Memory B cell (primary cell): ENCODE measurements around the gene GNG7.

Source experiments
- ATAC-seq: fragments of 150-1000 bp; cut with Tn5 transposase; 2 replicates; pipeline ENCODE4 v1.10.0; 2021; ENCODE audit warnings: low read depth, mild to moderate bottlenecking, moderate library complexity
- DNase-seq, 2 donors: peaks; one replicate each; pipeline ENCODE4 v3.0.0; 2022; ENCODE audit warnings: low spot score in 2 of 2
- H3K27ac Mint-ChIP-seq: one replicate; pipeline ENCODE4 v1.8.0; 2022; ENCODE audit warnings: mild to moderate bottlenecking, moderate library complexity, mixed read lengths
- H3K27me3 Mint-ChIP-seq: one replicate; pipeline ENCODE4 v1.8.0; 2022; ENCODE audit warnings: mixed read lengths
- H3K36me3 Mint-ChIP-seq: one replicate; pipeline ENCODE4 v1.8.0; 2022; ENCODE audit warnings: mild to moderate bottlenecking, mixed read lengths
- H3K4me1 Mint-ChIP-seq: one replicate; pipeline ENCODE4 v1.8.0; 2022; ENCODE audit warnings: mixed read lengths
- H3K4me3 Mint-ChIP-seq: one replicate; pipeline ENCODE4 v1.8.0; 2022; ENCODE audit warnings: mild to moderate bottlenecking, moderate library complexity, mixed read lengths
- H3K9me3 Mint-ChIP-seq: one replicate; pipeline ENCODE4 v1.8.0; 2022; ENCODE audit warnings: mixed read lengths

GNG7 gene

GRCh38 chr19:2640563-2641331 is 61.7 kb downstream of the GNG7 start:
- H3K36me3 Mint-ChIP-seq: peaks cover 16% of the 10 kb centered on the region
- no peak overlapping the region for H3K4me3 Mint-ChIP-seq
- DNase-seq: no peak
- H3K27ac Mint-ChIP-seq: peak overlapping the region; percentile 70
- no peaks in the 10 kb centered on the region for H3K9me3 Mint-ChIP-seq
- no peaks in the 10 kb centered on the region for H3K27me3 Mint-ChIP-seq
- H3K4me1 Mint-ChIP-seq: peaks cover 43% of the 10 kb centered on the region
- ATAC-seq: no peak

- H3K36me3 Mint-ChIP-seq: peaks cover 12% of the 10 kb centered on the region
- no peaks in the 10 kb centered on the region for H3K27me3 Mint-ChIP-seq
- ATAC-seq: no peak
- no peak overlapping the region for H3K4me3 Mint-ChIP-seq
- DNase-seq: no peak
- H3K9me3 Mint-ChIP-seq: no peaks in the 10 kb centered on the region
- H3K4me1 Mint-ChIP-seq: peaks cover 42% of the 10 kb centered on the region
- peak overlapping the region; percentile 56 for H3K27ac Mint-ChIP-seq
Observed at GRCh38 chr19:2639999-2640398, 62.5 kb downstream of the GNG7 start.

- Mint-ChIP-seq H3K4me3 (no peak overlapping the region), H3K27me3 (no peaks in the 10 kb centered on the region), H3K36me3 (peaks cover 7% of the 10 kb centered on the region), H3K9me3 (no peaks in the 10 kb centered on the region), H3K4me1 (peaks cover 51% of the 10 kb centered on the region), H3K27ac (peak overlapping the region; percentile 87)
- DNase-seq (no peak), ATAC-seq (no peak)
Observed at GRCh38 chr19:2638417-2638940, 64.0 kb downstream of the GNG7 start.

GRCh38 chr19:2636897-2637683 is 65.4 kb downstream of the GNG7 start:
- H3K4me3 Mint-ChIP-seq: peak overlapping the region; percentile 43
- DNase-seq (peak; percentile 81 to 82), ATAC-seq (peak; percentile 63)
- no peaks in the 10 kb centered on the region for H3K27me3 Mint-ChIP-seq
- peak overlapping the region; percentile 87 for H3K27ac Mint-ChIP-seq
- H3K4me1 Mint-ChIP-seq: peaks cover 56% of the 10 kb centered on the region
- peaks cover 10% of the 10 kb centered on the region for H3K36me3 Mint-ChIP-seq
- no peaks in the 10 kb centered on the region for H3K9me3 Mint-ChIP-seq

GRCh38 chr19:2636141-2636896 is 66.2 kb downstream of the GNG7 start:
- H3K36me3 Mint-ChIP-seq: peaks cover 11% of the 10 kb centered on the region
- H3K4me1 Mint-ChIP-seq: peaks cover 54% of the 10 kb centered on the region
- no peak for DNase-seq
- no peaks in the 10 kb centered on the region for H3K27me3 Mint-ChIP-seq
- no peaks in the 10 kb centered on the region for H3K9me3 Mint-ChIP-seq
- peak overlapping the region; percentile 29 for H3K4me3 Mint-ChIP-seq
- peak overlapping the region; percentile 87 for H3K27ac Mint-ChIP-seq
- ATAC-seq: peak; percentile 6

GRCh38 chr19:2634960-2635359 is 67.5 kb downstream of the GNG7 start:
- Mint-ChIP-seq H3K4me1 (peaks cover 52% of the 10 kb centered on the region), H3K36me3 (peaks cover 10% of the 10 kb centered on the region), H3K4me3 (peak overlapping the region; percentile 29), H3K27ac (peak overlapping the region; percentile 87), H3K9me3 (no peaks in the 10 kb centered on the region), H3K27me3 (no peaks in the 10 kb centered on the region)
- DNase-seq (no peak), ATAC-seq (no peak)

GRCh38 chr19:2634228-2634951 is 68.1 kb downstream of the GNG7 start:
- Mint-ChIP-seq H3K4me3 (peak overlapping the region; percentile 59), H3K36me3 (peaks cover 12% of the 10 kb centered on the region), H3K27ac (peak overlapping the region; percentile 87), H3K9me3 (no peaks in the 10 kb centered on the region), H3K27me3 (no peaks in the 10 kb centered on the region), H3K4me1 (peaks cover 54% of the 10 kb centered on the region)
- ATAC-seq (no peak), DNase-seq (no peak)

- no peak for DNase-seq
- H3K27me3 Mint-ChIP-seq: no peaks in the 10 kb centered on the region
- peaks cover 19% of the 10 kb centered on the region for H3K36me3 Mint-ChIP-seq
- peaks cover 59% of the 10 kb centered on the region for H3K4me1 Mint-ChIP-seq
- no peaks in the 10 kb centered on the region for H3K9me3 Mint-ChIP-seq
- peak overlapping the region; percentile 87 for H3K27ac Mint-ChIP-seq
- peak; percentile 14 for ATAC-seq
- peak overlapping the region; percentile 59 for H3K4me3 Mint-ChIP-seq
Observed at GRCh38 chr19:2633693-2634075, 68.8 kb downstream of the GNG7 start.

- Mint-ChIP-seq H3K4me3 (no peak overlapping the region), H3K4me1 (peaks cover 67% of the 10 kb centered on the region), H3K27me3 (no peaks in the 10 kb centered on the region), H3K27ac (peak overlapping the region; percentile 87), H3K9me3 (no peaks in the 10 kb centered on the region), H3K36me3 (peaks cover 28% of the 10 kb centered on the region)
- DNase-seq (peak in 1 of 2 donors; percentile 50), ATAC-seq (no peak)
Observed at GRCh38 chr19:2631213-2631821, 71.2 kb downstream of the GNG7 start.

GRCh38 chr19:2630352-2631001 is 72.0 kb downstream of the GNG7 start:
- ATAC-seq (no peak), DNase-seq (no peak)
- Mint-ChIP-seq H3K9me3 (no peaks in the 10 kb centered on the region), H3K4me3 (no peak overlapping the region), H3K27me3 (no peaks in the 10 kb centered on the region), H3K27ac (peak overlapping the region; percentile 95), H3K36me3 (peaks cover 28% of the 10 kb centered on the region), H3K4me1 (peaks cover 72% of the 10 kb centered on the region)

GRCh38 chr19:2629491-2630351 is 72.8 kb downstream of the GNG7 start:
- H3K27ac Mint-ChIP-seq: peak overlapping the region; percentile 95
- H3K9me3 Mint-ChIP-seq: no peaks in the 10 kb centered on the region
- peak; percentile 48 for ATAC-seq
- peaks cover 69% of the 10 kb centered on the region for H3K4me1 Mint-ChIP-seq
- H3K27me3 Mint-ChIP-seq: no peaks in the 10 kb centered on the region
- peaks cover 28% of the 10 kb centered on the region for H3K36me3 Mint-ChIP-seq
- H3K4me3 Mint-ChIP-seq: peak overlapping the region; percentile 15
- no peak for DNase-seq

GRCh38 chr19:2628597-2628996 is 73.9 kb downstream of the GNG7 start:
- H3K36me3 Mint-ChIP-seq: peaks cover 28% of the 10 kb centered on the region
- peak overlapping the region; percentile 24 for H3K4me3 Mint-ChIP-seq
- peaks cover 66% of the 10 kb centered on the region for H3K4me1 Mint-ChIP-seq
- no peaks in the 10 kb centered on the region for H3K27me3 Mint-ChIP-seq
- no peak for ATAC-seq
- H3K27ac Mint-ChIP-seq: peak overlapping the region; percentile 95
- no peaks in the 10 kb centered on the region for H3K9me3 Mint-ChIP-seq
- no peak for DNase-seq
